Right cardiac atrium (tissue), 5 donors: Measurements from ENCODE around the gene WNT4. TPM values are rescaled to one million over a fixed set of nuclear protein-coding genes. Genes with fewer than 3 reads are reported as not detected.
A peak's percentile ranks its signal among the peaks of the same experiment; 100 is the strongest.

Experiments used
- ATAC-seq, 2 donors: fragments of 200-7000 bp; cut with Tn5 transposase; one replicate each; pipeline versions ENCODE4 v1.8.0 to v1.9.1; 2020; ENCODE audit warnings: moderate library complexity in 2 of 2, mild to moderate bottlenecking in 1 of 2
- DNase-seq, 3 donors: peaks; one replicate each; pipeline ENCODE4 v3.0.0-alpha.2; 2020
- H3K27ac ChIP-seq: one replicate; pipeline ENCODE4 v1.5.1; 2013; ENCODE audit warnings: mild to moderate bottlenecking, low read length, control low read depth, moderate library complexity
- H3K27me3 ChIP-seq: one replicate; pipeline ENCODE4 v1.6.1; 2013; ENCODE audit not compliant: control insufficient read depth, insufficient read depth
- H3K4me1 ChIP-seq: one replicate; pipeline ENCODE4 v1.6.1; 2013; ENCODE audit warnings: low read length; ENCODE audit not compliant: control insufficient read depth, insufficient read depth
- H3K4me3 ChIP-seq: one replicate; pipeline ENCODE4 v1.5.1; 2013; ENCODE audit warnings: low read length, control low read depth
- H3K9me3 ChIP-seq: one replicate; pipeline ENCODE4 v1.6.1; 2013; ENCODE audit warnings: low read length; ENCODE audit not compliant: control insufficient read depth
- WGBS: extraction: QIAGEN DNeasy Blood & Tissue Kit; methylation state at CpG from one replicate; pipeline ENCODE4 v1.1.7; 2013; 5-methylcytosine and 5-hydroxymethylcytosine counted together
- intact Hi-C, 4 donors: fragments of 100-400 bp; cut with DNase I; formaldehyde crosslinking; loops; one replicate each; pipeline versions ENCODE4 v1.11.0 to v1.14.0; 2022 to 2023
- polyA plus RNA-seq: library from polyadenylated mRNA; stranded (reverse); fragments of 200-250 nt; gene quantifications from one replicate; pipeline ENCODE4 v1.2.3, GENCODE V29; 2013
- total RNA-seq, 4 donors: library from RNA; stranded (reverse); fragmentation: NEBNext Ultra II Directional; extraction: Animal tissue kit (Norgen Biotek cat#: 25700); gene quantifications; one replicate each; pipeline ENCODE4 v1.2.1, GENCODE V29; 2021
- donor health status: healthy with polysubstance abuse.
- donor health status: DM: no; HTN: yes; CAD: no.
- donor health status: DM: no; HTN: no; CAD: no.
- donor health status: DM: no; HTN: yes; CAD: no; lungs with severe emphysema.
- donor health status: DM: yes; HTN: yes; CAD: no.

The WNT4 gene
- total and polyA plus RNA-seq, 5 donors = 0.05 to 0.25 (median 0.19) TPM; not detected in 1

DNA sequence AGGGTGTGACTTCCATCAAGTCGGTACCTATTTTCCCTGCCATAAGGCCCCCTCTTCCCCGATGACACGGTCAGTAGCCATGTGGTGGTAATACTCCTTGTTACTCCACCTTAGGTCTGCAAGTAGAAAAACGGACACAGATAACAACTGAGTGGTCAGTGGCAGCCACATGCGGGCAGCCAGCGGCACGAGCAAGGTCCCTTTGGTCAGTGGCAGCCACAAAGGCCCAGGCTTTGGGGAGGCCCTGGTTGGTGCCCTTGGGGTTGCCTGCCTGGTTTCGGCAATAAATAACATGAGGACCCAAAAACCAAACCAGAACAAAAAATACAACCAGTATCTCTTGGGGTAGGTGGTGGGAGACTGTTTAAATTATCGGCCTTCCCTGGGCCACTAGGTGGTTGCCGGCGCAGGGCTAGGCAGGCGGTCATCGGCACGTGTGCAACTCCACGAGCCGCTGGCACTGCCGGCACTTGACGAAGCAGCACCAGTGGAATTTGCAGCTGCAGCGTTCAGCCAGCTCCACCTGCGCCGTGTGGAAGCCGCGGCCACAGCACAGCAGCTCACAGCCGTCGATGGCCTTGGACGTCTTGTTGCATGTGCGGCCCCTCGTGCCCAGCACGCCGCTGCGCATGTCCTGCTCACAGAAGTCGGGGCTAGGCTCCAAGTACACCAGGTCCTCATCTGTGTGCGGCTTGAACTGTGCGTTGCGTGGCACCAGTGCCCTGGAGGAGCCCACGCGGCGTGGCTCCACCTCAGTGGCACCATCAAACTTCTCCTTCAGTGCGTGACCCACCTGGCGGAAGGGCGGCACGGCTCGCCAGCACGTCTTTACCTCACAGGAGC lies 23.1 kb downstream of the WNT4 start:
- intact Hi-C loops = no loop called here
- Histone ChIP-seq H3K9me3 (no peaks in the 10 kb centered on the region), H3K27me3 (no peaks in the 10 kb centered on the region), H3K4me3 (no peak overlapping the region), H3K27ac (no peak overlapping the region), H3K4me1 (peaks cover 6% of the 10 kb centered on the region)
- DNase-seq (peak in 1 of 3 donors; percentile 58), ATAC-seq (no peak)
- 93% methylated on average over 44 of the region's 44 CpGs for WGBS

DNA sequence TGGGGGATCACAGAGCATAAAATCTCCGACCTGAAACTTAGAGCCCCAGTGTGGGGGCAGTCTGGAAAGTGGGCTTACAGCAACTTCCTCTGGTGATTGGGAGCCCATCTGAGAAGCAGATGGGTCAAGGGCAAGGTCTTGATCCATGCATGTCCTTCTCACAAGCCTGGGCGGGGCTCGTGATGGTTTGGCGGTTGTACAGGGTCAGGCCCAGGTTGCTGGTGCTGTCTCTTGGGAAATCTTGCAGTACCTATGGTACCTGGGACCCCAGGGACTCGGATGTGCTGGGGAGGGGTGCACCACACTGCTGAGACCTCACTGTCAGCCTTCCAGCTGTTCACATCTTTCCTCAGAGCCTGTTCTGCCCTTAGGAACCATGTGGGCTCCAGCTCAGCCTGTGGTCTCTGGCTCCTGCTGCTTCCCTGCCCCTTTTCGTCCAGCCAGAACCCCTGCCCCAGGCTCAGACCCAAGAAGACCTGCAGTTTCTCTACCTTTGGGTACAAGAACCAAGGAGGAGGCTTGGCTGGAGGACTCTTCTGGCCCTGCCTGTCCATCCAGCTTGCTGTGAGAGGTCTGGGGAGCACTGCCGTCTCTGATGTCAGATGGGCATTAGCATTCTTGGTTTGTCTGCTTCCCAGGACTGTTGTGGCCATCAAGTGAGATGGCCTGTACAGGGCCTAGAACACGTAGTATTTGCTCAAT lies 24.5 kb downstream of the WNT4 start:
- Histone ChIP-seq H3K27ac (no peak overlapping the region), H3K9me3 (no peaks in the 10 kb centered on the region), H3K4me3 (no peak overlapping the region), H3K4me1 (peaks cover 14% of the 10 kb centered on the region), H3K27me3 (no peaks in the 10 kb centered on the region)
- intact Hi-C loops = no loop called here
- no peak for ATAC-seq
- DNase-seq = peak in 1 of 3 donors; percentile 16
- 89% methylated on average over 8 of the region's 8 CpGs for WGBS

DNA sequence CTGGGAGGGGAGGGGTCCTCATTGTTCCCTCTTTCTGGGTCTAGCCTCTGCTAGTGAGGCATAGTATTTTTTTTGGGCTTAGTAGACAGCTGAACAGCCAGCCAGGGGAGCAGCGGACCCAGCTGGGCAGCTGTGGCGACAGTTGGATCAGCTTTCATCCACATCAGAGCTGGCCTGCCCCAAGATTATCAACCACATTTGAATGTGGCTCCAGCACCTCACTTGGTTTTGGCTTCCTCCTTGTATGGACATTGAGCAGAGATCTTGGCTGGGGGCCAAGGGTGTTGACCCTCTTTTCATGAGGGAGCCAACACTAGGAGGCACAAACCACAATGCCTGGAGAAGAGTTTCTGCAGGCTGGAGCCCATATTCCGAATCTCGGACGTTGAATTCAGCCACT lies 25.0 kb downstream of the WNT4 start:
- no peak for ATAC-seq
- 64% methylated on average over 5 of the region's 5 CpGs for WGBS
- peak in 1 of 3 donors; percentile 79 for DNase-seq
- Histone ChIP-seq H3K9me3 (no peaks in the 10 kb centered on the region), H3K4me1 (peaks cover 17% of the 10 kb centered on the region), H3K27ac (no peak overlapping the region), H3K27me3 (no peaks in the 10 kb centered on the region), H3K4me3 (no peak overlapping the region)
- intact Hi-C loops = no loop called here

DNA sequence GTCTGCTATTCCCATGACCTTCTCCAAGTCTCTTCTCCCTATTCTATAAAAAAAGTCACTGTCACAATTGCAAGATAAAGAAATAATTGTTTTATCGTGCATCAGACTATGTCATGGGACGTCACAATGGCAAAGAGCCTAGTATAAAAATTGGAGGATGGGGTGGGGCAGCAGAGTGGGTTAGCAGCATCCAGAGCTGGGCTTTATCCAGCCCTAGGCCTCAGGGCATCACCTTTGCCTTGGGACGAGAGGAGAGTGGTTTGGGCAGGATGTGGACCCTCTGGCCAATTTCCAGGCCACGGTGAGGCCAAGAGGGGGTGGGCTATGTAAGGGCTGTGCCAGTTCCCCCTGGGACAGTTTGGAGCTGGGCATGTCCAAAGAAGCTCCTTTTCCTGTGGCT lies 25.7 kb downstream of the WNT4 start:
- ATAC-seq (no peak), DNase-seq (no peak)
- peaks cover 17% of the 10 kb centered on the region for H3K4me1 ChIP-seq
- H3K27me3 ChIP-seq = no peaks in the 10 kb centered on the region
- H3K4me3 ChIP-seq = no peak overlapping the region
- 25% methylated on average over 4 of the region's 4 CpGs for WGBS
- intact Hi-C loops = no loop called here
- no peak overlapping the region for H3K27ac ChIP-seq
- H3K9me3 ChIP-seq = no peaks in the 10 kb centered on the region

DNA sequence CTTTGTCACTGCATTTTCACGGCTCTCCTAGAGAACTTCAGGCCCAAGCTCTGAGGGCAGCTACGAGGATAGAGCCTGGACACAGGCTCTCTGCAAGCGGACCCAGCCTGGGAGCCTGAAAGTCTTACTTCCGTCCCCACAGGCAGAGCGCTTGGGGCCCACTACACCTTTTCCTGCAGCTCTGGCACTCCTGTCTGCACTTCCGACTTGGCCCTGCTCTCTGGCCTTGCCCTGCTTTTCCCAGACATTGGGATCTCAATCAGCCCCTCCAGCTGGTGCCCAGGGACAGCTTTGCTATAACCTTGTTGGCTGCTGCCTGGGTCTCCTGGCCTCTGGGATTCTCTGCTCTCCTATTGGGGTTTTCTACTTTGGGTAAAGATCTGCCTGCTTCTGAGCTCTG lies 27.6 kb downstream of the WNT4 start:
- ATAC-seq = no peak
- H3K9me3 ChIP-seq = no peaks in the 10 kb centered on the region
- no peaks in the 10 kb centered on the region for H3K27me3 ChIP-seq
- intact Hi-C loops = no loop called here
- no peak overlapping the region for H3K4me3 ChIP-seq
- WGBS = 68% methylated on average over 6 of the region's 6 CpGs
- H3K27ac ChIP-seq = no peak overlapping the region
- peaks cover 23% of the 10 kb centered on the region for H3K4me1 ChIP-seq
- peak in 1 of 3 donors; percentile 52 for DNase-seq

DNA sequence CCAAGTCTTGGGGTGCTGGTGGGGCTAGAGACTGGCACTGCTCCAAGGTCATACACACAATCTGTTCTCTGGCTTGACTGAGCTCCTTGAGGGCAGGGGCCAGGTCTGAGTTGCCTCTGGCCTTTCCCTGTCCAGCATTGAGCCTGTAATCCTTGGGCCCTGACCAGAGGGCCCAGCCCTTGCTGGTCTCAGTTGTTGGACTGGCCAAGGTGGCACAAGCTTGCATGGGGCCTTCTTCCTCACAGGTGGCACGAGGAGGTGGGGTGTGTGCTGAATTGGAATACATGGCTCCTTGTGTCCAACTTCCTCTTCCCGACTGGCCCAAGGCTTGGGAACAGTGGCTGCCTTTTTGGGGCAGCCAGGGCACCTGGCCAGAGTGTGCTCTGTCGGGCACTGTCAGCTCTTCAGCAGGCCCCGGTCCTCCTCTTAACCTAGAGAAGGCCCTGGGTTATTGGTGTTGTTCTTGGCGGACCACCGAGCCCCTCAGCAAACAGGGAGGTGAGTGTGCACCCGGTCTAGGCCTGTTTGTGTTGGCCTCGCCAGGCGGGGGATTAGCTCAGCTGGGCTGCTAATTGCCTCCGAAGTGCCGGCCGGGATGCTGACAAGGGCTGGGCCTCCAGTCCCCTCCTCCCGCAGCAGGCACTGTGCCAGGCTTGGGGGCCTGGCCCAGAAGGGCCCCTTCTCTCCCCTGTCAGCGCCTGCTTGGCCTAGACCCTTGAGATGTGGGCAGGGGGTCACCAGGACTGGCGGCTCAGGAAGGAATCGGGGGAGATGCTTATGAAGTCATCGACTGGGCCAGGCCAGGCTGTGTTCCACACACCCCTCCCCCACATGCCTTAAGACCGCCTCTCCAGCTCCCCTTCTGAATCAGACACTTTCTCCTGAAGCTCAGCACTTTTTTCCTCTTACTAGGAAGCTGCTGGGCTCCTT lies 28.5 kb downstream of the WNT4 start:
- Histone ChIP-seq H3K9me3 (no peaks in the 10 kb centered on the region), H3K27ac (no peak overlapping the region), H3K4me1 (peaks cover 23% of the 10 kb centered on the region), H3K4me3 (no peak overlapping the region), H3K27me3 (no peaks in the 10 kb centered on the region)
- intact Hi-C loops = loop anchor here in 1 of 4 donors (5.0 kb wide), 1 partner anchor 303 kb away; no protein-coding TSS in a partner anchor
- peak; percentile 67 to 71 for ATAC-seq
- peak; percentile 58 to 85 (median 78) for DNase-seq
- WGBS = 30% methylated on average over 18 of the region's 18 CpGs

DNA sequence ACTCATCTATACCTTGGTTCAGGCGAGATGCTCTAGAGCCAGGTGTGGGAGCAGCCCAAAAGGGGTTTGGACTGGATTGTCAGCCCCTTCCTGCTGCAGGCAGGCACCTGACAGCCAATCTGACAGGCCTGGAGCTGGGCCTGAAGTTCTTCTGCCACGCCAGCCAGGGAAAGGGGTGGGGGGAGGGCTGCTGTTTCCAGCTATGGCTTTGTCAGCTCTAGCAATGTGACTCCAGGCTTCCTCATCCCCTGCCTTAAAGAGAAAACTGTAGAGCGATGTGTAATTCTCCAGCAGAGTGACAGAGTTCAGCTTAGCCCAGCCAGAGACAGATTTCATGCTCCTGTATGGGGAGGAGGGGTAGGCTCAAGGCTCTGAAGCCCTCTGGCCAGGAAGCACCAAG lies 30.3 kb downstream of the WNT4 start:
- peaks cover 27% of the 10 kb centered on the region for H3K4me1 ChIP-seq
- H3K27ac ChIP-seq = peak overlapping the region; percentile 49
- ATAC-seq (peak; percentile 15 to 21), DNase-seq (peak in 1 of 3 donors; percentile 55)
- H3K9me3 ChIP-seq = no peaks in the 10 kb centered on the region
- intact Hi-C loops = loop anchor here in 1 of 4 donors (5.0 kb wide), 1 partner anchor 305 kb away; no protein-coding TSS in a partner anchor
- WGBS = 71% methylated on average over 3 of the region's 3 CpGs
- H3K4me3 ChIP-seq = no peak overlapping the region
- H3K27me3 ChIP-seq = no peaks in the 10 kb centered on the region

DNA sequence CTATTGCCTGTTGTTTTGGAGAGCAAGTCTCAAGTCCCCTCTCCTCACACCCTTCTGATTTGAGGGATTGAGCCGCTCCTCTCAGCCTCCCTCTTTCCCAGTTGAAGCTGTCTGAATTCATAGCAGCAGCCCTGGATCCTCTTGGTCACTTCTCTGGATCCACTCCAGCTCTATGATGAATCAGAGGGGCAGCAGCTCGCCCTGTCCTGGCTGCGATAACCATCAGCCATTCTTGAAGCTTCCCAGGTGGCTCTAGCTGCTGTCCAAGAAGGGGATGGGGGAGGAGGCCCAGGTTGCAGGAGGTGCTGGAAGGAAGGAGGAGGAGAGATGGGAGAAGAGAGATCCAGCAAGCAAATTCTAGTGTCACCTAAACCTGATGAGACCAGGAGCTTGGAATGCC lies 31.3 kb downstream of the WNT4 start:
- intact Hi-C loops = loop anchor here in 1 of 4 donors (5.0 kb wide), 1 partner anchor 306 kb away; no protein-coding TSS in a partner anchor
- no peaks in the 10 kb centered on the region for H3K27me3 ChIP-seq
- DNase-seq (peak in 1 of 3 donors; percentile 18), ATAC-seq (no peak)
- WGBS = 61% methylated on average over 3 of the region's 3 CpGs
- H3K4me1 ChIP-seq = peaks cover 24% of the 10 kb centered on the region
- H3K4me3 ChIP-seq = no peak overlapping the region
- no peak overlapping the region for H3K27ac ChIP-seq
- no peaks in the 10 kb centered on the region for H3K9me3 ChIP-seq

DNA sequence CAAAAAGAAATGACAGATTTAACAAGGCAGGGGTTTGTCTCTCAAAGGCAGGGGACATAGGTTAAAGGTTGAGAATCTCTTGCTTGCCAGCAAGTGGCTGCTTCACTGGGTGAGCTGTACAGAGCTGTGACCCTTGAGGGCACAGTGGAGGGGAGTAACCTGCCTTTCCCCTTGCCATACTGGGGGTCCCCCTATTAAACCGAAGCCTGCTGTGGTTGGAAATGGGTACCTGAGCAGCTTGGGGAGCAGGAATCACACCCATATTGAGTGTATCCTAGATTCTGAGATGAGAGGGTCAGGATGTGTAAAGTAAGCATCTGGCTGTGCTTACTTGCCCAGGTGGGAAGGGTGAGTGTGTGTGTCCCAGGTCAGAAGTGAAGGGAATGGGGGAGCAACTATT lies 31.8 kb downstream of the WNT4 start:
- Histone ChIP-seq H3K27ac (no peak overlapping the region), H3K4me3 (no peak overlapping the region), H3K27me3 (no peaks in the 10 kb centered on the region), H3K9me3 (no peaks in the 10 kb centered on the region), H3K4me1 (peaks cover 24% of the 10 kb centered on the region)
- ATAC-seq = no peak
- DNase-seq = no peak
- WGBS = 96% methylated on average over 1 of the region's 1 CpG
- intact Hi-C loops = loop anchor here in 1 of 4 donors (5.0 kb wide), 1 partner anchor 306 kb away; no protein-coding TSS in a partner anchor

DNA sequence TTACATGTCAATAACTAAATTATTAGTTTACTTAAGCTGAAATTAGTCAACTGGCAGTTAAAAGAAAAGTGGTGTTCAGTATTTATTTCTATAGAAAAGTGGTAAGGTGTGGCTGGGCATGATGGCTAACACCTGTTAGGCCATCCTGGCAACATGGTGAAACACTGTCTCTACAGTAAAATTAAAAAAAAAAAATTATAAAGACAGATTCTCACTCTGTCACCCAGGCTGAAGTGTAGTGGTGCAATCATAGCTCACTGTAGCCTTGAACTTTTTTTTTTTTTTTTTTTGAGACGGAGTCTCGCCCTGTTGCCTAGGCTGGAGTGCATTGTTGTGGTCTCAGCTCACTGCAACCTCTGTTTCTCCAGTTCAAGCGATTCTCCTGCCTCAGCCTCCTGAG lies 32.9 kb downstream of the WNT4 start:
- peaks cover 22% of the 10 kb centered on the region for H3K4me1 ChIP-seq
- H3K27me3 ChIP-seq = no peaks in the 10 kb centered on the region
- H3K4me3 ChIP-seq = no peak overlapping the region
- intact Hi-C loops = loop anchor here in 1 of 4 donors (5.0 kb wide), 1 partner anchor 307 kb away; no protein-coding TSS in a partner anchor
- WGBS = 95% methylated on average over 3 of the region's 3 CpGs
- ATAC-seq (no peak), DNase-seq (no peak)
- no peaks in the 10 kb centered on the region for H3K9me3 ChIP-seq
- H3K27ac ChIP-seq = no peak overlapping the region
